B cell (primary cell): ENCODE results near the gene NPAS1. TPM values are rescaled to one million over a fixed set of nuclear protein-coding genes. Genes with fewer than 3 reads are reported as not detected.

Experiments used
- ATAC-seq: fragments of 200-7000 bp; cut with Tn5 transposase; one replicate; pipeline ENCODE4 v1.10.0; 2021; ENCODE audit warnings: low read depth, mild to moderate bottlenecking, moderate number of reproducible peaks, moderate library complexity
- CTCF ChIA-PET: fragments of 350-600 bp; sonication (Branson Sonifier 250); formaldehyde crosslinking; loops from one replicate; lab custom pipeline; 2021; ENCODE audit warnings: antibody characterized with exemption, inconsistent platforms; lab: Charles Lee
- POLR2A ChIA-PET: fragments of 350-600 bp; sonication (Branson Sonifier 250); formaldehyde crosslinking; loops from one replicate; lab custom pipeline; 2021; ENCODE audit warnings: antibody characterized with exemption; lab: Charles Lee
- DNase-seq: peaks from one replicate; pipeline ENCODE4 v3.0.0; 2013
- H2AFZ ChIP-seq: 2 replicates; pipeline ENCODE4 v1.6.1; 2012; ENCODE audit warnings: mild to moderate bottlenecking, low read depth, low read length; ENCODE audit not compliant: insufficient read depth, poor library complexity, severe bottlenecking
- H3K27ac ChIP-seq, 2 donors: 1 replicate in 1 of 2; 2 replicates in 1 of 2; pipeline ENCODE4 v1.5.1; 2012 to 2013; ENCODE audit warnings: low read length in 2 of 2, mild to moderate bottlenecking in 2 of 2, moderate library complexity in 1 of 2
- H3K27me3 ChIP-seq, 4 experiments: fragments of 200-600 bp in 1 of 4; sonication (generic) in 1 of 4; replicated peaks in 1 of 4; 1 replicate in 2 of 4; 2 replicates in 2 of 4; pipeline versions ENCODE4 v1.6.1 to v1.7.0; 2013 to 2016; ENCODE audit warnings: low read length in 3 of 4, mild to moderate bottlenecking in 2 of 4, mixed read lengths in 1 of 4, moderate library complexity in 1 of 4; ENCODE audit not compliant: insufficient read depth in 4 of 4, control insufficient read depth in 3 of 4; ENCODE audit errors: control extremely low read depth in 1 of 4
- H3K36me3 ChIP-seq, 2 experiments: replicated peaks in 1 of 2; 1 replicate in 1 of 2; 2 replicates in 1 of 2; pipeline versions ENCODE4 v1.6.1 to v1.7.1; 2013; ENCODE audit warnings: low read length in 1 of 2; ENCODE audit not compliant: insufficient read depth in 2 of 2, control insufficient read depth in 1 of 2; ENCODE audit errors: control extremely low read depth in 1 of 2, extremely low read depth in 1 of 2
- H3K4me1 ChIP-seq, 2 donors: fragments of 200-600 bp in 1 of 2; sonication (generic) in 1 of 2; 1 replicate in 1 of 2; 2 replicates in 1 of 2; pipeline versions ENCODE4 v1.5.1 to v1.6.1; 2013 to 2017; ENCODE audit warnings: low read length in 2 of 2; ENCODE audit not compliant: control insufficient read depth in 2 of 2, insufficient read depth in 2 of 2
- H3K4me2 ChIP-seq: replicated peaks from 2 replicates; pipeline ENCODE3; 2012; ENCODE audit warnings: mild to moderate bottlenecking, low read depth, low read length; ENCODE audit not compliant: poor library complexity, severe bottlenecking
- H3K4me3 ChIP-seq, 5 experiments: fragments of 200-600 bp in 1 of 5; sonication (generic) in 1 of 5; 1 replicate in 3 of 5; 2 replicates in 2 of 5; pipeline versions ENCODE4 v1.5.1 to v1.7.0; 2011 to 2016; ENCODE audit warnings: low read length in 4 of 5, mild to moderate bottlenecking in 4 of 5, low read depth in 2 of 5, control low read depth in 1 of 5, moderate library complexity in 1 of 5; ENCODE audit not compliant: insufficient read depth in 1 of 5; ENCODE audit errors: control extremely low read depth in 1 of 5, extremely low read depth in 1 of 5
- H3K79me2 ChIP-seq: fragments of 200-600 bp; sonication (generic); one replicate; pipeline ENCODE4 v1.6.0; 2016; ENCODE audit warnings: low read length; ENCODE audit not compliant: control insufficient read depth, insufficient read depth
- H3K9ac ChIP-seq: fragments of 200-600 bp; sonication (generic); 2 replicates; pipeline ENCODE4 v1.6.1; 2017; ENCODE audit warnings: mild to moderate bottlenecking, low read length, moderate library complexity
- H3K9me3 ChIP-seq, 3 donors: one replicate each; pipeline versions ENCODE4 v1.6.1 to v1.7.1; 2013; ENCODE audit warnings: low read length in 2 of 3; ENCODE audit not compliant: control insufficient read depth in 2 of 3, insufficient read depth in 1 of 3; ENCODE audit errors: control extremely low read depth in 1 of 3
- H4K20me1 ChIP-seq: 2 replicates; pipeline ENCODE4 v1.6.0; 2012; ENCODE audit warnings: mild to moderate bottlenecking, low read length; ENCODE audit not compliant: insufficient read depth, control insufficient read depth, poor library complexity, severe bottlenecking
- H3K27ac Mint-ChIP-seq: one replicate; pipeline ENCODE4 v1.8.0; 2021; ENCODE audit warnings: mixed read lengths
- H3K27me3 Mint-ChIP-seq: one replicate; pipeline ENCODE4 v1.8.0; 2021; ENCODE audit warnings: mixed read lengths
- H3K4me1 Mint-ChIP-seq: one replicate; pipeline ENCODE4 v1.8.0; 2021; ENCODE audit warnings: mixed read lengths
- H3K4me3 Mint-ChIP-seq: one replicate; pipeline ENCODE4 v1.8.0; 2021; ENCODE audit warnings: mixed read lengths
- H3K9me3 Mint-ChIP-seq: one replicate; pipeline ENCODE4 v1.8.0; 2022; ENCODE audit warnings: mixed read lengths; ENCODE audit not compliant: insufficient read depth
- EZH2 ChIP-seq: IDR thresholded peaks from 2 replicates; pipeline ENCODE4 v1.6.1; 2012; ENCODE audit warnings: borderline replicate concordance, low read depth, mild to moderate bottlenecking, moderate library complexity, low read length; ENCODE audit not compliant: insufficient read depth, poor library complexity, severe bottlenecking
- whole genome bisulfite sequencing: methylation state at CpG from one replicate; pipeline ENCODE4 v1.1.5; 2013; ENCODE audit warnings: missing lambda C conversion rate; ENCODE audit not compliant: insufficient coverage; 5-methylcytosine and 5-hydroxymethylcytosine counted together
- intact Hi-C: fragments of 100-400 bp; cut with micrococcal nuclease; formaldehyde crosslinking; loops from one replicate; pipeline ENCODE4 v1.10.0; 2022
- polyA plus RNA-seq: library from polyadenylated mRNA; depleted of rRNA; stranded (reverse); fragments of >200 nt; gene quantifications from 2 replicates; pipeline ENCODE4 v1.2.3, GENCODE V29; 2012
- total RNA-seq, 2 donors: library from RNA; stranded (reverse); fragments of 120-200 nt in 1 of 2; gene quantifications; 1 replicate in 1 of 2; 2 replicates in 1 of 2; pipeline versions ENCODE4 v1.2.3 to v1.2.4, GENCODE V29; 2013 to 2022
- TF ChIP-seq, protein P1 (sequence below): fragments of 200-600 bp; IDR thresholded peaks from one replicate; pipeline ENCODE4 v1.8.0; 2022; ENCODE audit warnings: antibody characterized with exemption, mild to moderate bottlenecking

Gene NPAS1
- total and polyA plus RNA-seq, 2 donors (not counting 1 experiment from before 2014, with no cell fraction given): 1.1 to 1.7 TPM

DNA sequence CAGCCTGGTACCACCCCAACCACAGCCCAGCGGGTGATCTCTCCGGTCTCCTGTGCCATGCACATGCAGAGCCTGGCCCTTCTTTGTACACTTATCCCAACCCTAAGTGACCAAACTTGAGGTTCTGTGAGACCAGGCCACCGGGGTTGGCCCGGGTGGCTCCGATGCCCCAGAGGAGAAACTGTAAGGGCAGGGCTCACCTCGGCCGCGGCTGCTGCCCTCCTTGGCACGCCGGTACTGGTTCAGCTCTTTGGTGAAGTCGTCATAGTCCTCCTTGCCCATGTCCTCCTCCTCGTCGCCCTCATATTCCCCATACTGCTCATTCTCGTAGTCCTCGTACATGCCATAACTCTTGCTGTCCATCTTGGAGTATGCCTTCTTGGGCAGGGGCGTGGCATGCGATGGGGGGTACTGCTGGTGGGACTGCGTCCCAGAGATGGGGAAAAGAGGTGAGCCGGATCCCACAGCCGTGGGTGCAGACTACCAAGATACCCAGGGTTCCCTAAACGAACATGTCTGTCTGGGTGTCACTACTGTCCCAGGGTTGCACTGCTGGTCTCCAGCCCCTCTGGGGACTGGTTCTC, 70.2 kb downstream of the NPAS1 start:
- Histone ChIP-seq H2AFZ (no peak overlapping the region), H3K27ac (no peak overlapping the region), H3K36me3 (peaks cover 4 to 58% of the 10 kb centered on the region in 2 experiments), H3K4me2 (no peak overlapping the region), H3K4me1 (peaks cover 3 to 33% of the 10 kb centered on the region in 2 donors), H3K4me3 (no peak overlapping the region), H4K20me1 (peaks cover 20% of the 10 kb centered on the region), H3K79me2 (peaks cover 57% of the 10 kb centered on the region), H3K9ac (no peak overlapping the region), H3K9me3 (no peaks in the 10 kb centered on the region), H3K27me3 (no peaks in the 10 kb centered on the region)
- Mint-ChIP-seq H3K4me3 (no peak overlapping the region), H3K9me3 (no peaks in the 10 kb centered on the region), H3K4me1 (peaks cover 28% of the 10 kb centered on the region), H3K27ac (no peak overlapping the region), H3K27me3 (no peaks in the 10 kb centered on the region)
- TF ChIP-seq, protein P1, sequence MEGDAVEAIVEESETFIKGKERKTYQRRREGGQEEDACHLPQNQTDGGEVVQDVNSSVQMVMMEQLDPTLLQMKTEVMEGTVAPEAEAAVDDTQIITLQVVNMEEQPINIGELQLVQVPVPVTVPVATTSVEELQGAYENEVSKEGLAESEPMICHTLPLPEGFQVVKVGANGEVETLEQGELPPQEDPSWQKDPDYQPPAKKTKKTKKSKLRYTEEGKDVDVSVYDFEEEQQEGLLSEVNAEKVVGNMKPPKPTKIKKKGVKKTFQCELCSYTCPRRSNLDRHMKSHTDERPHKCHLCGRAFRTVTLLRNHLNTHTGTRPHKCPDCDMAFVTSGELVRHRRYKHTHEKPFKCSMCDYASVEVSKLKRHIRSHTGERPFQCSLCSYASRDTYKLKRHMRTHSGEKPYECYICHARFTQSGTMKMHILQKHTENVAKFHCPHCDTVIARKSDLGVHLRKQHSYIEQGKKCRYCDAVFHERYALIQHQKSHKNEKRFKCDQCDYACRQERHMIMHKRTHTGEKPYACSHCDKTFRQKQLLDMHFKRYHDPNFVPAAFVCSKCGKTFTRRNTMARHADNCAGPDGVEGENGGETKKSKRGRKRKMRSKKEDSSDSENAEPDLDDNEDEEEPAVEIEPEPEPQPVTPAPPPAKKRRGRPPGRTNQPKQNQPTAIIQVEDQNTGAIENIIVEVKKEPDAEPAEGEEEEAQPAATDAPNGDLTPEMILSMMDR: no peak
- no peak for TF ChIP-seq EZH2
- ChIA-PET CTCF (no interaction called here), POLR2A (no interaction called here)
- 98% methylated on average over 20 of the region's 21 CpGs for WGBS
- intact Hi-C loops: no loop called here
- ATAC-seq (no peak), DNase-seq (no peak)

DNA sequence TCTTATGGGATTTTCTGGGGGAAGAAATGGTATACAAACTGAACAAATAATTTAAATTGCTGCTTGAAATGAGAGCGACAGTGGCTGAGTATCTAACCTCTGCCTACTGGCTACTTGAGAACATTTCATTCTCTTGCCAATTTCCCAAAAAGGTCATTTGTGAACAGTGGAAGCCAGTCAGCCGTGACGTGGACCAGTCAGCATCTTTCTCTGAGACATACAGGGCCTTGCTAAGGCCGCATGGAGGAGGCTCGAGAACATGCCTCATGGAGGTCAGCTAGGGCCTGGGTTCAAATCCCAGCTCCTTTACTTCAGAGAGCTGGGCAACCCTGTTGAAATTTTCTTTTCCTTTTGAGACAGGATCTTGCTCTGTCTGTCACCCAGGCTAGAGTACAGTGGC, 73.6 kb downstream of the NPAS1 start:
- Mint-ChIP-seq H3K9me3 (no peaks in the 10 kb centered on the region), H3K4me1 (peaks cover 33% of the 10 kb centered on the region), H3K4me3 (no peak overlapping the region), H3K27me3 (no peaks in the 10 kb centered on the region), H3K27ac (peak overlapping the region; percentile 89)
- Histone ChIP-seq H3K27ac (peak overlapping the region in 1 of 2 donors; percentile 60), H3K4me1 (peaks cover 5 to 33% of the 10 kb centered on the region in 2 donors), H3K79me2 (peaks cover 75% of the 10 kb centered on the region), H3K4me3 (peak overlapping the region in 1 of 5 experiments; percentile 0), H4K20me1 (peaks cover 39% of the 10 kb centered on the region), H3K27me3 (no peaks in the 10 kb centered on the region), H2AFZ (peak overlapping the region; percentile 11), H3K36me3 (peaks cover 0 to 58% of the 10 kb centered on the region in 2 experiments), H3K4me2 (peak overlapping the region; percentile 34), H3K9me3 (no peaks in the 10 kb centered on the region), H3K9ac (no peak overlapping the region)
- 68% methylated on average over 5 of the region's 5 CpGs for WGBS
- TF ChIP-seq, protein P1: no peak
- TF ChIP-seq EZH2: no peak
- DNase-seq (no peak), ATAC-seq (no peak)
- intact Hi-C loops: loop anchor here (1.0 kb wide), 1 partner anchor 14 kb away; no protein-coding TSS in a partner anchor
- ChIA-PET POLR2A (interaction anchor here (3.0 kb wide), 1 partner anchor 19 kb away, joined by 21 read pairs; the partner anchor contains the start of gene ZC3H4), CTCF (interaction anchor here (0.8 to 2.1 kb wide), 4 partner anchors 14 to 38 kb away, joined by 3 to 13 read pairs (median 6); no protein-coding TSS in a partner anchor)
